Suprapubic skin (tissue), 3 donors: ENCODE measurements around the gene LAMB4.

Experiments
- POLR2A ChIP-seq, 2 donors: fragments of 450-650 bp; IDR thresholded peaks; one replicate each; pipeline ENCODE4 v1.6.1; 2017; ENCODE audit warnings: antibody characterized with exemption in 2 of 2, mild to moderate bottlenecking in 2 of 2, moderate library complexity in 2 of 2
- TF ChIP-seq, protein P1 (sequence below), 2 donors: fragments of 200-600 bp in 1 of 2; fragments of 450-650 bp in 1 of 2; sonication (generic) in 1 of 2; IDR thresholded peaks; one replicate each; pipeline ENCODE4 v1.5.1; 2016 to 2019; ENCODE audit warnings: antibody characterized with exemption in 2 of 2, mild to moderate bottlenecking in 1 of 2, moderate library complexity in 1 of 2

DNA sequence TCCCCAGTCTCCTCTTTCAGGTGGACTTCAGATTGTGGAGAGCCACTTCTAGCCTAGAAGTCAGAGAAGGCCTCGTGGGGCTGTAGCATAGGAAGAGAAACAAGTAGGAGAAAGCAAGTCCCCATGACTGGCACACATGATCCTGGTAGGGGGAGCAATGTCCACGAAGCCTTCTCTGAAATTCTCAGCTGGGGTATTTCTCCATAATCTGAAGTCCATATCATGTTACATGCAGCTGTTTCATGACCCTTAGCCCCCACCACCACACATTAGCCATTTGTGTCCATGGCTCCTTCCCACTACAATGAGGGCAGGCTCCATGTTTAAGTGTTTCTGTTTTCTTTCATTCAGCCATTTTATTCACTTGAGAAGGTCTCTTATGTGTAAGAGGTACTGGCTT, 43.2 kb downstream of the LAMB4 start:
- TF ChIP-seq, protein P1, sequence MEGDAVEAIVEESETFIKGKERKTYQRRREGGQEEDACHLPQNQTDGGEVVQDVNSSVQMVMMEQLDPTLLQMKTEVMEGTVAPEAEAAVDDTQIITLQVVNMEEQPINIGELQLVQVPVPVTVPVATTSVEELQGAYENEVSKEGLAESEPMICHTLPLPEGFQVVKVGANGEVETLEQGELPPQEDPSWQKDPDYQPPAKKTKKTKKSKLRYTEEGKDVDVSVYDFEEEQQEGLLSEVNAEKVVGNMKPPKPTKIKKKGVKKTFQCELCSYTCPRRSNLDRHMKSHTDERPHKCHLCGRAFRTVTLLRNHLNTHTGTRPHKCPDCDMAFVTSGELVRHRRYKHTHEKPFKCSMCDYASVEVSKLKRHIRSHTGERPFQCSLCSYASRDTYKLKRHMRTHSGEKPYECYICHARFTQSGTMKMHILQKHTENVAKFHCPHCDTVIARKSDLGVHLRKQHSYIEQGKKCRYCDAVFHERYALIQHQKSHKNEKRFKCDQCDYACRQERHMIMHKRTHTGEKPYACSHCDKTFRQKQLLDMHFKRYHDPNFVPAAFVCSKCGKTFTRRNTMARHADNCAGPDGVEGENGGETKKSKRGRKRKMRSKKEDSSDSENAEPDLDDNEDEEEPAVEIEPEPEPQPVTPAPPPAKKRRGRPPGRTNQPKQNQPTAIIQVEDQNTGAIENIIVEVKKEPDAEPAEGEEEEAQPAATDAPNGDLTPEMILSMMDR (IDR thresholded peaks at IDR 0.05): no peak
- no peak for TF ChIP-seq POLR2A (IDR thresholded peaks at IDR 0.05)
